HUES48 (cell line): ENCODE measurements around the gene TRIM37.

ENCODE experiments used
- H3K27ac ChIP-seq: one replicate; pipeline ENCODE4 v1.7.0; 2013; ENCODE audit warnings: low read depth, low read length, inconsistent platforms
- H3K27me3 ChIP-seq: 2 replicates; pipeline ENCODE4 v1.6.1; 2013; ENCODE audit warnings: mild to moderate bottlenecking, low read length; ENCODE audit not compliant: control insufficient read depth, insufficient read depth
- H3K36me3 ChIP-seq: 2 replicates; pipeline ENCODE4 v1.6.1; 2013; ENCODE audit warnings: low read length; ENCODE audit not compliant: control insufficient read depth, insufficient read depth
- H3K4me1 ChIP-seq: 2 replicates; pipeline ENCODE4 v1.6.1; 2013; ENCODE audit warnings: mild to moderate bottlenecking, low read length; ENCODE audit not compliant: control insufficient read depth, insufficient read depth
- H3K4me3 ChIP-seq: 2 replicates; pipeline ENCODE4 v1.5.1; 2013; ENCODE audit warnings: mild to moderate bottlenecking, low read depth, low read length
- H3K9ac ChIP-seq: 2 replicates; pipeline ENCODE4 v1.6.1; 2013; ENCODE audit warnings: mild to moderate bottlenecking, low read depth, low read length, moderate library complexity
- H3K9me3 ChIP-seq: 2 replicates; pipeline ENCODE4 v1.6.1; 2013; ENCODE audit warnings: low read length; ENCODE audit not compliant: control insufficient read depth, insufficient read depth

Gene TRIM37

DNA sequence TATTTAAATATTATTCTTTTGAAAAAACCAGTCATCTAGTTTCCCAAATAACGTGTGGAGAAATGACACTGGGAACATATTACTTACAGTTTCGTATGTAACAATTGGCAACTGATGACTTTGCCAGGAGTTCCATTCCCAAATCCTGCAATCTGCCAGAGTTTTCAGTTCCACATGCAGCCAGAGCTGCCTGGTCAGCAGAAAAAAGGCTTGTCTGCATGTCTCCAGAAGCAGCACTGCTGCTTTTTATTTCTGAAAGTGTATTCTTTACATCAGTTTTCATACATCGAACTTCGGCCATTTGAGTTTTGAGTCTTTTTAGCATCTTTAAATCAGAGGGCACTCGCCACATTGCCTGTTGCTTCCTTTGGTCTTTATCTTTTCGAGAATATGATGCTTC is 78.4 kb downstream of the TRIM37 start:
- H3K9ac ChIP-seq = no peak overlapping the region
- H3K4me3 ChIP-seq = no peak overlapping the region
- no peaks in the 10 kb centered on the region for H3K4me1 ChIP-seq
- H3K9me3 ChIP-seq = no peaks in the 10 kb centered on the region
- H3K36me3 ChIP-seq = peaks cover 48% of the 10 kb centered on the region
- no peak overlapping the region for H3K27ac ChIP-seq
- H3K27me3 ChIP-seq = no peaks in the 10 kb centered on the region

DNA sequence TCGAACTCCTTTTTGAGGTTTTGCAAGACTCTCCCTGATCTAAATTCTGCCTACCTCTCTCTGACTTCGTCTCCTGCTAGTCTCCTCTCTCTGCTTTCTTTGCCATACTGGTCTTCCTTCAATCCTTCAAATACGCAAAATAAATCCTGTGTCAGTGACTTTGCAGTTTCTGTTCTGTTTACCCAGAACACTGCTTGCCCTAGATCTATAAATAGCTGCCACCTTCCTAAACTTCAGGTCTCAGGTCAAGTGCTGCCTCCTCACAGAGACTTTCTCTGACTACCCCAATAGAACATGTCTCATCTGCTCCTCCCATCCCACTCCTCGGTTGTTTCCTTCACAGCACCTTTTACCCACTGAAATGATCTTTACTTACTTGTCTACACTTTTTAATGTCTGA is 78.9 kb downstream of the TRIM37 start:
- Histone ChIP-seq H3K9me3 (no peaks in the 10 kb centered on the region), H3K36me3 (peaks cover 47% of the 10 kb centered on the region), H3K27ac (no peak overlapping the region), H3K27me3 (no peaks in the 10 kb centered on the region), H3K9ac (no peak overlapping the region), H3K4me3 (no peak overlapping the region), H3K4me1 (no peaks in the 10 kb centered on the region)

DNA sequence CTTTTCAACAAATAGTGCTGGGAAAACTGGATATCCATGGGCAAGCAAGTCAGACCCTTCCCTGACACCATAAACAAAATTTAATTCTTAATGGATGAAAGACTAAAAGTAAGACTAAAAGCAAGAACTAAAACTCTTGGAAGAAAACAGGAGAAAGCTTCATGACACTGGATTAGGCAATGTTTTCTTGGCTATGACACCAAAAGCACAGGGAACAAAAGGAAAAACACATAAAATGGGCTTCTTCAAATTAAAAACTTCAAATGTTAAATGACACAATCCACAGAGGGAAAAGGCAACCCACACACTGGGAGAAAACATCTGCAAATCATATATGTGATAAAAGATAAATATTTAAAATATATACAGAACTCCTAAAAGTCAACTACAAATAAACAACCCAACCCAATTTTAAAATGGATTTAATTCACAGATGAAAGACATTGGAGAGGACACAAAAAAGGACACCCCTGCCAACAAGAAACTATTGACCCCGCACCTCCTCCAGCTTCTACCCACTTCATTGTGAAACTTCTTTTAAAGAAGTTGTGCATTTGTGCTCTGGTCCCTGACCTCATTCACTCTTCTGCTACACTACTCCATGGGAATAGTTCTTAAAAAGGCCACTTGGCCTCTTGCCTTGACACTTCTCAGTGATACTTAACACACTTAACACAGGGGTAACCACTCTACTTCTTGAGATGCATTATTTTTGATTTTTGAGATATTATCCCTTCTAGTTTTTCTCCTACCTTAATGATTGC is 80.3 kb downstream of the TRIM37 start:
- Histone ChIP-seq H3K36me3 (peaks cover 39% of the 10 kb centered on the region), H3K27me3 (no peaks in the 10 kb centered on the region), H3K27ac (no peak overlapping the region), H3K4me1 (no peaks in the 10 kb centered on the region), H3K9ac (no peak overlapping the region), H3K4me3 (no peak overlapping the region), H3K9me3 (no peaks in the 10 kb centered on the region)

DNA sequence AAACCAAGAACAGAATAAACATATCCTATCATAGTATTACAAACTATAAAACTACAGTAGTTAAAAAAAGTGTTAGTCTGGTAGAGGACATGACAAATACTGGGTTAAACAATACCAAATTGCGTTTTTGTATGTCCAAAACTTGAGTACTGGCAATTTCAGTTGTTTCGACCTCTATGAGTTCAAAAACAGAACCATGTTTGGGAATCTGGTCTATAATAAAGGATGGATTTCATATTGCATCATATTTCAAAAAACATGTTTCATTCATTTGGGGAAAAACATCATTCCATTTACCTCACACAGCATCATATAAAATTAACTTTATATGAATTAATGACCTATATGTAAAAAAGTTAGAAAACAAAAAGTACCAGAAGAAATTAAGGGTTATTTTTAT is 81.8 kb downstream of the TRIM37 start:
- H3K9ac ChIP-seq = no peak overlapping the region
- no peaks in the 10 kb centered on the region for H3K9me3 ChIP-seq
- no peak overlapping the region for H3K27ac ChIP-seq
- H3K4me3 ChIP-seq = no peak overlapping the region
- no peaks in the 10 kb centered on the region for H3K4me1 ChIP-seq
- peaks cover 30% of the 10 kb centered on the region for H3K36me3 ChIP-seq
- no peaks in the 10 kb centered on the region for H3K27me3 ChIP-seq

GRCh38 chr17:59018019-59018418 is 88.7 kb downstream of the TRIM37 start:
- Histone ChIP-seq H3K4me1 (no peaks in the 10 kb centered on the region), H3K9ac (no peak overlapping the region), H3K27me3 (no peaks in the 10 kb centered on the region), H3K9me3 (no peaks in the 10 kb centered on the region), H3K27ac (no peak overlapping the region), H3K36me3 (peaks cover 28% of the 10 kb centered on the region), H3K4me3 (no peak overlapping the region)

- no peaks in the 10 kb centered on the region for H3K4me1 ChIP-seq
- no peak overlapping the region for H3K9ac ChIP-seq
- H3K27ac ChIP-seq = no peak overlapping the region
- no peaks in the 10 kb centered on the region for H3K27me3 ChIP-seq
- H3K4me3 ChIP-seq = no peak overlapping the region
- H3K9me3 ChIP-seq = no peaks in the 10 kb centered on the region
- H3K36me3 ChIP-seq = peaks cover 62% of the 10 kb centered on the region
These were observed 94.7 kb downstream of the TRIM37 start for GRCh38 chr17:59011975-59012374.

DNA sequence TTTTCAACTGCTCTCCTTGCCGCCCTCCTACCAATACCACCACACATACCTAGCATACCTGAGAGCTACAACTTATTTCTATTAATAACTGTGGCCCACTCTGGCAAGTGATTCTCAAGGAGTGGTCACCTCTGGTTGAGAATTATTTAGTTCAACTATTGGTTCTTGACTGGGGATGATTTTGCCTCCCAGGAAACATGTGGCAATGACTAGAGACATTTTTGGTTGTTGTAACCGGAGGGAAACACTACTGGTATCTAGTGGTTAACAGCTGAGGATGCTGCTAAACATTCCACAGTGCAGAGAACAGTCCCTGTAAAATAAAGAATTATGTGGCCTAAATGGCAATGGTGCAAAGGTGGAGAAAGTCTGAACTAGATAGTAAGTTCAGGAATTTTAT is 96.7 kb downstream of the TRIM37 start:
- no peak overlapping the region for H3K4me3 ChIP-seq
- no peak overlapping the region for H3K9ac ChIP-seq
- no peaks in the 10 kb centered on the region for H3K27me3 ChIP-seq
- H3K9me3 ChIP-seq = no peaks in the 10 kb centered on the region
- no peak overlapping the region for H3K27ac ChIP-seq
- H3K36me3 ChIP-seq = peaks cover 59% of the 10 kb centered on the region
- no peaks in the 10 kb centered on the region for H3K4me1 ChIP-seq

DNA sequence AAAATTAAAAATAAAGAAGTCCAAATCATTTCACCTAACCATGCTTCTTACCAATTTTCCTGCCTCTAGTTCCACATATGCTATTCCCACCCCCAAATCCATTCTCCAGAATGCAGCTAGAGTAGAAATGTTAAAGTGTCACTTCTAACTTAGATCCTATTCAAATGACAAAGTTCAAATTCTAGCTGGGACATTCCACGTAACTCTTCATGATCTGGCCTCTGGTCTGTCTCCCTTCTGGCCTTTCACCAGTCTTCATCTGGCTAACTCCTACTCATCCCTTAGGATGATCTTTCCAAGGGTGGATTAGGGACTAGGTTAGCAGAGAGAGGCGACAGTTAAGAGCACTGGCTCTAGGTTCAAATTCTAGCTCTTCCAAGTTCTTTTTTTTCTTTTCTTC is 97.9 kb downstream of the TRIM37 start:
- Histone ChIP-seq H3K36me3 (peaks cover 51% of the 10 kb centered on the region), H3K27ac (no peak overlapping the region), H3K27me3 (no peaks in the 10 kb centered on the region), H3K9ac (no peak overlapping the region), H3K4me1 (0 out of 2 replicates have a peak, but pooled peaks cover 3% of the 10 kb centered on the region), H3K4me3 (no peak overlapping the region), H3K9me3 (no peaks in the 10 kb centered on the region)

DNA sequence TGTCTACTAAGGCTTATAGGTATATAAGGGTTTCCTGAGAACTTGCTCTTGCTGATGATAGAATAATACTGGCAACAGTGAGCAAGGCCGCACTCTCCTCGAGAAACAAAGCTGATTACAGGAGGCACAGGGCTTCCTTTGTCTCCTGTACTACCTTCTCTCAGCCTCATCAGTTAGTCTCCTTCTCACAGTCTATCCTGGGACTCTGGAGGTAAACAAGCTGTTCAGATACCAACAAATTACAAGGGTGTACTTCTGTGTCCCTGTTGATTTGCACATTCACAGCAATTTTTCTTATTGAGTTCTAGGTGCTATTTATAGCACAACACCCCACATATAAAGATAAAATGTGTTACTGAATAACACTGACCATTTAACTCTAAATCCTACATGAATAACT is 98.7 kb downstream of the TRIM37 start:
- Histone ChIP-seq H3K9ac (no peak overlapping the region), H3K9me3 (no peaks in the 10 kb centered on the region), H3K4me3 (no peak overlapping the region), H3K4me1 (0 out of 2 replicates have a peak, but pooled peaks cover 3% of the 10 kb centered on the region), H3K27me3 (no peaks in the 10 kb centered on the region), H3K27ac (no peak overlapping the region), H3K36me3 (peaks cover 49% of the 10 kb centered on the region)

GRCh38 chr17:59004338-59005111 is 102.2 kb downstream of the TRIM37 start:
- no peak overlapping the region for H3K4me3 ChIP-seq
- no peak overlapping the region for H3K27ac ChIP-seq
- H3K36me3 ChIP-seq = peaks cover 33% of the 10 kb centered on the region
- H3K9ac ChIP-seq = no peak overlapping the region
- peaks cover 13% of the 10 kb centered on the region; the same call in 1 of the 2 replicates for H3K4me1 ChIP-seq
- H3K27me3 ChIP-seq = no peaks in the 10 kb centered on the region
- H3K9me3 ChIP-seq = no peaks in the 10 kb centered on the region

DNA sequence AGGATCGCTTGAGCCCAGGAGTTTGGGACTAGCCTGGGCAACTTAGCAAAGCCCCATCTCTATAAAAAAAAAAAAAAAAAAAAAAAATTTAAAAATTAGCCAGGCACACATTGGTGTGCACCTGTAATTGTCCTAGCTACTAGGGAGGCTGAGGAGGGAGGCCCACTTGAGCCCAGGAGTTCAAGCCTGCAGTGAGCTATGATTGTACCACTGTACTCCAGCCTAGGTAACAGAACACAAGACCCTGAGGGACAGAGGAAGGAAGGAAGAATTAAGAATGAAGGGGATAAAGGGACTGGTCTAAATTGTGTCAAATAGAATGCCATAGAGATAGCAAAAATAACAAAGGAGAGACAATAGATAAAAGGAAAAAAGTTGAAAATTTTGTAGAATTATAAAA is 102.8 kb downstream of the TRIM37 start:
- Histone ChIP-seq H3K4me1 (peaks cover 13% of the 10 kb centered on the region; the same call in 1 of the 2 replicates), H3K9ac (no peak overlapping the region), H3K9me3 (no peaks in the 10 kb centered on the region), H3K27me3 (no peaks in the 10 kb centered on the region), H3K4me3 (no peak overlapping the region), H3K36me3 (peaks cover 39% of the 10 kb centered on the region), H3K27ac (no peak overlapping the region)
